ENCODE data around the gene ERC2.

Gene ERC2

DNA sequence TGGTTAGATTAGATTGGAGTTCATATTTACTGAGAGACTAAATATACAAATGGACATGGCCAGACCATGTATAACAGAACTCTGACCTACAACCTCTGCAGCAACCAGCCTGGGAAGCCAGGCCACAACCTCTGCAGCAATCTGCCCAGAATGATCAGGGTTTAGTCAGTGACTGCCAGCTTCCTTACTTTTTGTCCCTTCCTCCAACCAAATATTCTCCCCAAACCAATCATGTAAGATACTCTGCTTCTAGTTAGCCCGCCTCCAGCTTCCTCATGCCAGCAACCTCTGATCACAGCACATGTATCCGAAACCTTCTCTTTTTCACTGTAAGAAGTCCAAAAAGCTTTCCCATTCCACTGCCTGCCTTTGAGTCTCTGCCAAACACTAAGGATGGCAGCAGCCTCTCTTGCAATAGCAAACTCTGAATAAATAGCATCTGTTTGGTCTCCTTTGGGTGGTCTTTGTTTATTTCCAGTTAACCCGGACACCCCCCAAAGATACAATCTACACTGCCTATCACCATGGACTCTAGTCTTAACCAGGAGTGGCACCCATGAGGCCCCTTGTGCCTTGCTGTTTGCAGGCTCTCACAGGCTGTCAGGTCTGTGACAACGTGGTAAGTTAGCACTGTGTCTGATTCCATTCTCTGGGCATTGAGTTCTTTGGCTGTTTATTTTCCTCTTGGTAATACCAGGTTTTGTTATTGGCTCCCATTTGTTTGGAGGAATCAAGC lies 102.2 kb downstream of the ERC2 start:
- FAIRE-seq = no peak

DNA sequence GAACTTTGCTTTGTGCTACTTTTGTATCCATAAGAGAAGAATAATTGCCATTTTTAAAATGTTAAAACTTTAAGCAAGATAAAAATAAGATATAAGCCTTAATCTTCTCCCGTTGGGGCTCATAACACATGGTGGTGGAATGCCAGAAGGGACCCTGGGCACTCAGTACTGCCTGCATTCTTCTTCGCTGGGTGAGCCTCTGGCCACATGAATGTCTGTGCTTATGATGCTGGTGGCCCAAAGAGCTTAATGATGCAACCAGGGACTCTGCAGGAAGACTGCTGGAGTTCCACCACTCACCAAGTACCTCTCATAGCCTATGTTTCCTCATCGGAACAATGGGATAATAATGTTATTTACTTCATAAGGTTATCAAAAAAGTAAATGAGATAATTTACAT lies 103.6 kb downstream of the ERC2 start:
- FAIRE-seq = no peak

DNA sequence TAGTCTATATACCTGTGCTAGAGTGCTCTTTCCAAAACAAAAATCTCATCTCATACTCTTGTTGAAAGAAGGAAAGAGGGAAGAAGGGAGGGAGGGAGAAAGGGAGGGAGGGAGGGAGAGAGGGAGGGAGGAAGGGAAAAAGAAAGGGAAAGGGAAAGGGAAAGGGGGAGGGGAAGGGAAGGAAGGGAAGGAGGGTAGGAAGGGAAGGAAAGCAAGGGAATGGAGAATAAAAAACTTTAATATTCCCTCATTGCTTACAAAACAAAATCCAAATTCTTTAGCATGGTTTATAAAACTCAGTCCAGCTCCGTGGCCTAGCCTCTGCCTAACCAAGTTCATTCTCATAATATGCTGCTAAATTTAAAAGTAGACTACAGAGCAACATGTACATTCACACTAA lies 104.5 kb downstream of the ERC2 start:
- no peak for FAIRE-seq

DNA sequence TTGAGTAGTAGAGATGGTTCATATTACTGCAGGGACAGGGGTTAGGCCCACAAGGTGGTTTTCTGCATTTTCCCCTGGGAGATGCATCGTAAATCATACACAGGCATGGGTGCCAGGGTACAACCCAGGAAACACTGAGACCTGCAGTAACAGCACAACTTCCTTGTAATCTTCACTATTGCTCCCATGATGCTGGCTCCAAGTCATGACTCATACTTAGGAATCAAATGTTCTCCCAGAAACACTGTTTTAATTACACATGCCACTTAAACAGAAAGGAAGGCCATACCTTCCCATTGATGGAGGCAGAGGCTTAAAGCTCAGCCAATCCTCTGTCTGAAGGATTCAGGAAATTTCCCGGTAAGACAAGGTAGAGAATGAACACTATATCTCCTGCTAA lies 106.5 kb downstream of the ERC2 start:
- no peak for FAIRE-seq

DNA sequence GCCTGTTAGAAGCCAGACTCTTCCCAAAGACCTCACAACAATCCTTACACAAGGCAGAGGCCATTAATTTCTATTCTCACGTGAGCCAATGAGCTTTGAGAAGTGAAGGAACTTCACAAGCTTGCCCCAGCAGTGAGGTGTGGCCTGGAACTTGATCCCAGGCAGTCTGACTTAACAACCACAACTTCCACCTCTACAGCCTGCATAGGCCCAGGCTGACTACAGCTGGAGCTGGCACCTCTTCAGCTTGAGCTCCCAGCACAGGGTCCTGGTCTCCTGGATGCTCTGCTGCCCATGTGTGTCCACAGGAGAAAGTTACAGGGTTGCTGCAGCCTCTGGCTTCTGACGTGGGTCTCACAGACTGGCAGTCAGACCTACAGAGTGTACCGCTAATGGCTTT lies 111.0 kb downstream of the ERC2 start:
- no peak for FAIRE-seq

DNA sequence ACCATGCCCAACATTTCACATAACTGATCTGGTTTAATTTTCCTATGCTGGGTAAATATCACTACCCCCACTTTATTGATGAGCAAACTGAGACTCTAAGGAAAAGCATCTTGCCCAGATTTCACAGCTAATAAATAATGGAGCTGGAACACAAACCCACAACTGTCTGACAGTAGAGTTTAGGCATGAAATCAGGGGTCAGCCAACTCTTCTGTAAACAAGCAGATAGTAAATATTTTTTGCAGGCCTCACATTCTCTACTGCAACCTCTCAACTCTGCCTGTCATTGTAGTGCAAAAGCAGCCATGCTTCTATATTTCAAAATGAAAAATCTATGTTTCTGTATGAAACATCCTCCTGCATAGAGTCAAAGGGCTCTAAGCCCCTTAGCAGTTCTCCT lies 111.5 kb downstream of the ERC2 start:
- no peak for FAIRE-seq

DNA sequence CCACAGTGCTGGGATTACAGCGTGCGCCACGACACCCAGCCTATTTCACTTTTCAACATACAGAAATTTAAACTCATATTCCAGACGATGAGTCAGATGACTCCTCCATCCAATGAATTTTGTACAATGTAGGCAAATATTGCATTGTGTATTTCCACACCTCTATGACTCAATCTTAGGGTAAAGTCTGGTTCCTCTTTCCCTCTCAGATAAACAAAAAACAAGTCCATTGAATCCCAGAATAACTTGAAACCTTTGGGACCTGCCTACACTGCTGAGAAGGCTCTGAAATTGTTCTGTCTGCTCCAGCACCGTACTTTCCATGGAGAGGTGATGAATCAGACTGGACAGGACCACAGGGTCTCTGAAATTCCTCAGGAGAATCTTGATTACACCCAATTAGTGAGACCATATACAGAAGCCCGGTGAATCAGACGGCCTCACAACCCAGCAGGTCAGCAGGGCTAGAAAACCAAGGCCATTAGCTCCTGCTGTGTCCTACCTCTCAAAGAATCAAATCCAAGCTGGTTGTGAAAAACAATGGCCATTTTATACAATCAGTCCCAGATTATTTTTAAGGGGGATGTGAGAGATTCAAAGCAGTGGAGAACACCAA lies 112.6 kb downstream of the ERC2 start:
- FAIRE-seq = no peak

DNA sequence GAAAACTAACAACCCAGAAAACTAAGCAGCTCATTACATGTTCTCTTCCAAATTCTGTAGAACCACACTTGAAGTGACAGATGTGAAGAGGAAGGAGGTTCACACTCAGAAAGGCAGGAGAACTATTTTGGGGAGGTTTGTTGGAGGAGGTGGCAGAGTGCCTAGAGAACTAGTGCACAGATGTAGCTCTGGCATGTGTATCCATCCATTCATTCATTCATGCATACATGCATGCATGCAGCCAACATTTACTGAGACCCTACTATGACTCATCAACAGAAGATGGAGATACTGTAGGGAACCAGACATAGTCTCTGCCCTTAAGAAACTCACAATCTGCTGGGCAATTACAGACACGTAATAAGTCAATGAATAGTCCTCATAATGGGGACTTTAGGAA lies 116.7 kb downstream of the ERC2 start:
- FAIRE-seq = no peak

DNA sequence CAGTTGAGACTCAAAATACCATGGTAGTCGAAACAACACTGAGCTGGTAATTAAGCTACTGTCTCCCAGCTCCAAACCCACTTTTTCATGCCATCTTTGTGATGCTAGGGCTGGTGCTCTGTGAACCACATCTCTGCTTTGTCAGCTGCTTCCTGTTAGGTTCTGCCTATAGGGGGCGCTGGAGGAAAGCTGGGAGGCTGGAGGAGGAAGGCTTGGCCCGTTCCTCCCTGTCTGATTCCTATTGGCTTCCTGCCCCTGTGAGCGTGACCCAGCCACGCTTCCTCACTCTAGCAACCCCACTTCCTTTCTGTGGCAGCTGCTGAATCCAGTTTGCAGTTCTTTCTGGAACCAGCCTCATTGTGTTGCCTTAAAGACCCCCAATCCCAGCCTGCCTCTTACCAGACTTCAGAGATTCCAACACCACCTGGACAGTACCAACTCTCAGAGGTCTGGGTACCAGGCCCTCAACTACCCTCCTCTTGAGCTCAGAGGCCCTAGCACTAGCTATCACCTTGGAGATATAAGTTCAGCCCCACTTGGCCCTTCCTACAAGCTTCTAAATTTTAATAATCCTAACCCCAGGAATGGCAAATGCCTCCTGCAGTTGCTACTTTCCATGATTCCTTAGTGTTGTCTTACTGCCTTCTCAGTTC lies 120.9 kb downstream of the ERC2 start:
- FAIRE-seq = no peak

DNA sequence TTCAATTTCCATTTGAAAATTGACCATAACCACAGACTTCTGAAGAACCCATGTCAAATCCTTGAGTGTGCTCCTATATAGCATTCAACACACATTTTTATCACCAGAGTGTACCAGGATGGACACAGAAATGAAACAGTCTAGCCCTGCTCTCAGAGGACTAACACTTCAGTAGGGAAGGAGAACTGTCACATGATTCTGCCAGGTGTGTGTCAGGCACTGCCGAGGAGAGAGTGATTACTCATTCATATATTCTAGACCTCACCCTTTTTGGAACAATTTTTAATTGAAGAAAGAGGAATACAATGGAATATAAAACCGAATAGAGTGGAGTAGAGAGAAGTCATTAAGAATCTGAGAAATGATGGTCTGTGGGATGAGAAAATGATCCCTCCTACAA lies 125.8 kb downstream of the ERC2 start:
- FAIRE-seq = no peak

DNA sequence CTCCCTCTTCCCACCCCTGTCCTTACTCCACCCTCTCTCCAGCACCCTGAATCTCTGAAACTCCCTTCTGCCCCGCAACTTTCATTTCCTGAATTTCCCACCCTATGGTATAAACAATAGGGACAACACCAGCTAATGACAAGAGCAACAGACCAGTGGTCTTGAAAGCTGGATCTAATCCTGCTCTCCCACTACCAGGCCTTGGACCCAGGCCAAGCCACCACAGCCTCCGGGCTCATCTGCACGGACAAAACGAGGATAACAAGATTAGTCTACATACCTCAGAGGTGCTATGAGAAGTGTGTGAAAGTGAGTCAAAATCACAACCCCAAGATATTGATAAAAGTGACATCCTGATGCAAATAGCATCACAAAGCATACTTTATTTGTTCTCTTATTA lies 128.6 kb downstream of the ERC2 start:
- FAIRE-seq = no peak

DNA sequence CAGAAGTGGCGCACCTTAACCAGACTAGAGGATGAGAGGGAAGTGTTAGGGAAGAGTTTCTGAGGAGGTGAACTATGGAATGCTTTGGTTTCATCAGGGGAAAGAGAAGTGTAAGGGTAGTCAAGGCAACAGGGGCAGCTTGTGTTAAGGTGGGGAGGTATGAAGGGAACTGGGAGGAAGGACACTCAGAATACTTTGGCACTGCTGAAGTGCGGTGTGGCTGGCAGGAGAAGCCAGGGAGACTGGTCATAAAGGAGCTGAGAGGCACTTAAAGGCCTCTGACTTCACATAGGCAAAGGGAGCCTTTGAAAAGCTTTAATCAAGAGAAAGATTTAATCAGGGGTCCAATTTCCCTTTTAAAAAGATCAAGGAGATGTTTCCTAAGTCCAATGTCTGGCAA lies 129.0 kb downstream of the ERC2 start:
- FAIRE-seq = no peak

DNA sequence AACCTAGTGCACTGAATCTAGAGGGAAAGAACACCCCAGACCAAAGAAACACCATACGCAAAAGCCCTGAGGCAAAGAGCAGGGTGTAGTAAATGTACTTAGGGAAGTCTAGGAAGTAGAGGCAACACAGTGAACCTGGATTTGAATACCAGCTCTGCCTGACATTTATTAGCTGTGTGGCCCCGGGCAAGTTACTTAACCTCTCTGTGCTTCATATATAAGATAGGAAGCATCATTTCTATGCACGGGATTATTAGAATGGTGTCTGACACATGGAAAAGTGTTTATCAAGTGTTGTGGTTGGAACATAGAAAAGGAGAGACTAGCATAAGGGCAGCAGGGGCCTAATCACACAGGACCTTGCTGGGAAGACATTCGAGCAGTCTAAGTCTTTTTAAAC lies 132.2 kb downstream of the ERC2 start:
- no peak for FAIRE-seq

DNA sequence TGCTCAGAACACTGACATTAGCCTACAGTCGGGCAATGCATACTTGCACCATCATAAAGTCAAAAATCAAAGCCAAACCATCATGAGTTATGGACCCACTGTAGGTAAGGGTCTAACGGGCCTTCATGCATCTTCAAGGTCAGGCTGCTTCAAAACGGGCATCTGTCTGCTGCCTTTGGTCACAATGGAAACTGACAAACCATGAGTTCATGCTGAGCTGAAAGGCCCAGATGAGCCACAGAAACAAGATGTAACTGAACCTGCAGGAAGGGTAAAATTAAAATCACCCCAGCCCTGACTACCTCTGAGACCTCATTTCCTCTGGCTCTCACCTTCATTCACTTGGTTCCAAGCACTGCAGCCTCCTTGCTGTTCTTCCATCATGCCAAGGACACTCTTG lies 143.8 kb downstream of the ERC2 start:
- FAIRE-seq = no peak

DNA sequence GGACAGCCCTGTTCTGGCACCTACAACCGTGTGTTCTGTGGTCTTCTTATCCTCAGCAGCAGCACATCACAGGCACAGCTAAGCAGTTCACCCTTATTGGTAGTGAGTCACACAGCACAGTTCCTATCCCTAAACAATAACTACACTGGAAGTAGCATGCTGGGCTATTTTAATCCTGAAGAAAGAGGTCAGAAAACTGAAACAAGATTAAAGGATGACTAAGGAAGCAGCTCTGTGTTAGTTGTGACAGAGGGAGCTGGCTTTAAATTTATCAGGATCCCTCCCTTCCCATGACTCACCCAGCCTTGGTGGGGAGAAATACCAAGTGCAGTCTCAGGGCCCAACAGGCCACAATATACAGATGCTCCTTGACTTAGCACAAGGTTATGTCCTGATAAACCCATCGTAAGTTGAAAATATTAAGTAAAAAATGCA lies 144.3 kb downstream of the ERC2 start:
- FAIRE-seq = no peak

DNA sequence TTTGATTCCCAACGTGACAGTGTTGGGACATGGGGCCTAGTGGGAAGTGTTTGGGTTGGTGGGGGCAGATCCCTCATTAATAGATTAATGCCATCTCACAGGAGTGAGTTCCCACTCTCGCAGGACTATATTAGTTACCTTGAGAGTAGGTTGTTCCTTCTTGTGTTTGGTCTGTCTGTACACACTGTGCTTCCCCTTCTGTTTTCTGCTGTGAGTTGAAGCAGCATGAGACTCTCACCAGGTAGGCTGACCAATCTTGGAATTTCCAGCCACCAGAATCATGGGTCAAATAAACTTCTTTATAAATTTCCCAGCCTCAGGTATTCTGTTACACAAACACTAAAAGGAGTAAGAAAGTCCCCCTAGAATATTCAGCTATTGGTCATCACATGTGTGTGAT lies 145.4 kb downstream of the ERC2 start:
- FAIRE-seq = no peak

DNA sequence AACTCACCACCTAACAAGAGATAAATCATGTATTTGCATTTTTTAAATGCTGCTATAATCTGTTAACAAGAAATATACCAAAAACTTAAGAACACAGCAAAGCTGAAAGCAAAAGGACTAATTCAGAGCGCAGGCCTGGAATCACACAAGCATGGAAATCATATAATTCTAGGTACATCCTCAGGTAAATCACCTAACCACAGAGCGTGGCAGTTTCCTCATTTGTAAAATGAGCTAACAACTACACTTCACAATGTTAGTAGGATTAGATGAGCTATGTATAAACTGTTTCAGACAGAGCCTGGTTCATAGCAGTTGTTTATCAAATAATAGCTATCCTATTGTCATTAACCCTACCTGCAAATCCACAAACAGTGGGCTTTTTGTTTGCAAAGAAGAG lies 146.4 kb downstream of the ERC2 start:
- FAIRE-seq = no peak

DNA sequence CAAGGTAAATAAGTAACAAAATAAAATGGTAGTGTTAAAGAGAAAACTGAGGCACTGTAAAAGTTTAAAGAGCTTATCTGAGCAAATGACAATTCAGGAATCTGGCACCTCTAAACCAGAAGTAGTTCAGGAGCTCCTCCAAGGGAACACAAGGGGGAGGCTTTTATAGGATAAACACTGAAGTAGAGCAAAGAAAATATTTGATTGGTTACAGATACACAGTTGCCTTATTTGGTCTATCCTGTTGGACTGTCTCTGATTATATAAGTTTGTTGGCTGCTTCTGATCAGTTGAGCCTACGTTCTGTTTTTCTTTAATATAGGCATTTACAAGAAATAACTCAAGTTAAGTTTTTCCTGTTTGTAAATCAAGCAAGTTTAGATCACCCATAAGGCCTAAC lies 146.9 kb downstream of the ERC2 start:
- no peak for FAIRE-seq

DNA sequence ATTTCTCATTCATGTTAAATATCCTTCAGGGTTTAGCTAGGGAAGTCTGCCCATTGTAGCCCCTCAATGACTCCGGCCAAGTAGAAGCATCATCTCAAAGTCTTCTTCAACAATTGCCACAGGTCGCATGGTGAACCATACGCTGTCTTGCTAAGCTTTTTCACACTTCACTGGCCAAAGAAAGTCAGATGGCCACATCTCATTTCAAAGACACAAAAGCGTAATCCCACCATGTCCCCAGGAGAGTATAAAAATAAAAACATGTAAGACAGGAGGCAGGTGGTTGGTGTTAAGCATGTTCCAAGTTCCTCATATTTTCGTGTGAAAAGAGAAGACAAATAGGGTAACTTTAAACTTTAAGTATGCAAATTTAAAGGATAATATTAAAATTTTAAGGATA lies 147.4 kb downstream of the ERC2 start:
- no peak for FAIRE-seq

DNA sequence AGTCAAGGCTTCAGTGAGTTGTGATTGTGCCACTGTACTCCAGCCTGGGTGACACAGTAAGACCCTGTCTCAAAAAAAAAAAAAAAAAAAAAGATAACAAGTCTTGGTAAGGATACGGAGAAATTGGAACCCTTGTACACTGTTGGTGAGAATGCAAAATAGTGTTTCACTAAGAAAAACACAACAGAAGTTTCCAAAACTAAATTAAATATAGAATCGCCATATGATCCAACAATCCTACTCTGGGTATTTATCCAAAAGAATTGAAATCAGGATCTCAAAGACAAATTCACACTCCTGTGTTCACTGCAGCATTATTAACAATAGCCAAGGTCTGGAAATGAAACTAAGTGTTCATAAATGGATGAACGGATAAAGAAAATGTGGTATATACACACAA lies 149.4 kb downstream of the ERC2 start:
- no peak for FAIRE-seq

DNA sequence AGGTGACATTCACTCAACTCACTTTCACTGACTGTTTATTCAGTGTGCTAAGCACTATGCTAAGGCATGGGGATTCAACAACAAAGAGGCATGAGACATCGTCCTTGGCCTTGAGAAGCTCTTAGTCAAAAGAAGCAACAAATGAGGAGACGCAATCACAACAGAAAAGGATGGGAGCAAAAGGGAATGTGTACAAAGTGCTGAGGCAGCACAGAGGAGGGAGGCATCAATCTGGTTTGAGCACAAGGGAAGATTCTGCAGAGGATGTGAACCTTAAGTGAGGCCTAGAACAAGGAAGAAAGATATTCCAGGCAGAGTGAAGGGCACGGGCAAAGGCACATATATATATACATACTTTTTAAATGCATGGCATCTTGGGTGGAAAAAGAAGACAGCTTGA lies 151.3 kb downstream of the ERC2 start:
- no peak for FAIRE-seq

DNA sequence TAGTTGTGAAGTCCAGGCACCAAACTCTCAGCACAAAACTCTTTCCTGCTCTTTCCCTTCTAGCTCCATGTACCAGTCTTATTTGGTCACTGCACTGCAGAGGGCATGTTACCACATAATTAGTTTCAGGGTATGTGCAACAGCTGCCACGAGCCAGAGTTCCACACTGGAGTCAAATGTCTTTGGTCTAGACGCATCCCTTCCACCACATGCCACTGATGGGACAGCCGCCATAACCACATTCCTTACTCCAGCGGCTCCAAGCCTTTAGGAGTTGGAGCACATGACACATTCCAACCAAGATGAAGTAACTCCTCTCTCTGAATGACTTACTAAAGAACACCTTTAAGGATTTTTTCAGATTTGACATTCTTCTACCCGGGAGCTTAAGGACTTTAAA lies 153.4 kb downstream of the ERC2 start:
- FAIRE-seq = no peak

DNA sequence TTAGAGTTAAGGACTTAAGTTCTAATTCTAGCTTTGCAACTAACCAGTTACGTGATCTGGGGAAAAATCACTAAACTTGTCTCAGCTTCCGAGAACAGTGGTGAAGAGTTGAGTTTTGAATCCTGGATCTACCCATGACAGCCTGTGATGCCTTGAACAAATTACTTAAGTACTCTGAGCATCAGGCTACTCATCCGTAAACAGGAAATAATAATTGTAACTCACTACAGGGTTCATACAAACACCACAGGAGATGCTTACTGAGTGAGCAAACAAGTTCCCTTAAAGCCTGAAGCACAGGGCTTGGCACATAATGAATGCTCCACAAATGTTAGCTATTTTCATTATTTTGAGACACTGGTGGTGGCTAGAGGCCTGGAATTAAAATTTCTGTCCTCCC lies 158.8 kb downstream of the ERC2 start:
- FAIRE-seq = no peak

DNA sequence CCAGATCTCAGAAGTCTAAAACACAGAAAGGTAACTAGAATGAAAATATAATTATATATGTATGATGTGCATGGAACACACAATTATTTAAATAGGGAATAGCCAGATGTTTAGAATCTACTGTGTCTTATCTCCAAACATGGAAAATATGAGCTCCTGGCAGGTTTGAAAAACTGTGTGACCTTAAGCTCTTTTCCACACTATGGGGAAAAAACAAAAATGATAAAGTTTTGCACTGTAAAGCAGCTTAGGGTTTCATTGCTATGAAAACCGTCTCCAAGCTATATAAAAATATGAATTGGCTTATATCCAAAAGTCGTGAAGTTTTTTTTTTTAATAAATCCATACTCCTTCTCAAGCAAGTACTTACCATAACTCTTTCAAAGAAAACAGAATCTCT lies 159.8 kb downstream of the ERC2 start:
- no peak for FAIRE-seq

DNA sequence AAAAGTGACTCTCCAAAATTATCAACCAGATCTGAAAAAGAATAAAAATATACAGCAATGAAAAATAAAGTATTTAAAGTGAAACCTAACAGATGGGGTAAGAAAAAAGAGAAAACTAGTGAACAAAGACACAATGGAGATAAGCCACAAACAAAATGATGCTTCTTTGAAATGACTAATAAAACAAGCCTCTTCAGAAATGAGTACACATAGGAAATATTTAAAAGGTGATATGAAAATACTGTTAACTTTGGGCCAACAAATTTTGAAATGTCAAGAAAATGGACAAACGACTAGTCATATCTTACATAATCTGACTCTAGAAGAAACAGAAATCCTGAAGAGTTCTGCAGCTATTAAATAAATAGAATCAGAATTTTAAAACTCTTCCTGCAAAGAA lies 164.2 kb downstream of the ERC2 start:
- FAIRE-seq = no peak

All from endometrium (tissue), 2 donors.